ENCODE results near the gene CABCOCO1. TPM values are rescaled to one million over a fixed set of nuclear protein-coding genes. Genes with fewer than 3 reads are reported as not detected.
A peak's percentile ranks its signal among the peaks of the same experiment; 100 is the strongest.

The CABCOCO1 gene
- total RNA-seq, 1 donor from 2014 or later, result 0.30 TPM

- TF ChIP-seq CTCF (conservative IDR thresholded peaks at IDR 0.05), result no peak
- H3K36me3 Mint-ChIP-seq (ENCODE audit: low read depth), result no peaks in the 10 kb centered on the region
- peaks cover 27% of the 10 kb centered on the region for H3K27me3 Mint-ChIP-seq (ENCODE audit: low read depth)
- no peak for DNase-seq (ENCODE audit: low read depth, low spot score)
- no peak overlapping the region for H3K27ac Mint-ChIP-seq (ENCODE audit: unreplicated experiment)
- peaks cover 28% of the 10 kb centered on the region for H3K4me1 Mint-ChIP-seq
- no peaks in the 10 kb centered on the region for H3K9me3 Mint-ChIP-seq
- H3K4me3 Mint-ChIP-seq, result no peak overlapping the region
These were observed 44.3 kb upstream of the CABCOCO1 start for GRCh38 chr10:61618388-61618961.

GRCh38 chr10:61620506-61620905, 42.2 kb upstream of the CABCOCO1 start:
- Mint-ChIP-seq H3K36me3 (ENCODE audit: low read depth) (no peaks in the 10 kb centered on the region), H3K4me3 (no peak overlapping the region), H3K4me1 (peaks cover 33% of the 10 kb centered on the region), H3K9me3 (no peaks in the 10 kb centered on the region), H3K27me3 (ENCODE audit: low read depth) (peaks cover 33% of the 10 kb centered on the region), H3K27ac (ENCODE audit: unreplicated experiment) (no peak overlapping the region)
- no peak for DNase-seq (ENCODE audit: low read depth, low spot score)
- TF ChIP-seq CTCF (conservative IDR thresholded peaks at IDR 0.05), result no peak

GRCh38 chr10:61621605-61622051, 41.1 kb upstream of the CABCOCO1 start:
- TF ChIP-seq CTCF (conservative IDR thresholded peaks at IDR 0.05), result no peak
- no peak overlapping the region for H3K27ac Mint-ChIP-seq (ENCODE audit: unreplicated experiment)
- peak; percentile 33 for DNase-seq (ENCODE audit: low read depth, low spot score)
- H3K9me3 Mint-ChIP-seq, result no peaks in the 10 kb centered on the region
- H3K36me3 Mint-ChIP-seq (ENCODE audit: low read depth), result no peaks in the 10 kb centered on the region
- H3K27me3 Mint-ChIP-seq (ENCODE audit: low read depth), result peaks cover 41% of the 10 kb centered on the region
- H3K4me3 Mint-ChIP-seq, result peak overlapping the region; percentile 41
- peaks cover 33% of the 10 kb centered on the region for H3K4me1 Mint-ChIP-seq

- Mint-ChIP-seq H3K27ac (ENCODE audit: unreplicated experiment) (peak overlapping the region; percentile 90), H3K9me3 (no peaks in the 10 kb centered on the region), H3K27me3 (ENCODE audit: low read depth) (peaks cover 42% of the 10 kb centered on the region), H3K4me1 (peaks cover 42% of the 10 kb centered on the region), H3K36me3 (ENCODE audit: low read depth) (no peaks in the 10 kb centered on the region), H3K4me3 (peak overlapping the region; percentile 12)
- no peak for TF ChIP-seq CTCF (conservative IDR thresholded peaks at IDR 0.05)
- DNase-seq (ENCODE audit: low read depth, low spot score), result no peak
These were observed 39.6 kb upstream of the CABCOCO1 start for GRCh38 chr10:61623161-61623560.

- peaks cover 25% of the 10 kb centered on the region for H3K27me3 Mint-ChIP-seq (ENCODE audit: low read depth)
These were observed 36.5 kb upstream of the CABCOCO1 start for GRCh38 chr10:61626209-61626608.

More at GRCh38 chr10:61626209-61626608, 36.5 kb upstream of the CABCOCO1 start:
- Mint-ChIP-seq H3K4me3 (no peak overlapping the region), H3K27ac (ENCODE audit: unreplicated experiment) (no peak overlapping the region), H3K9me3 (no peaks in the 10 kb centered on the region), H3K36me3 (ENCODE audit: low read depth) (no peaks in the 10 kb centered on the region), H3K4me1 (peaks cover 50% of the 10 kb centered on the region)
- TF ChIP-seq CTCF (conservative IDR thresholded peaks at IDR 0.05), result no peak
- no peak for DNase-seq (ENCODE audit: low read depth, low spot score)

All from neural crest cell (in vitro differentiated cells).